OCI-LY7 (cell line): ENCODE results near the gene WNT16.

Experiments
- CTCF ChIP-seq: fragments of 200-600 bp; sonication (generic); conservative IDR thresholded peaks from 2 replicates; pipeline ENCODE4 v1.5.1; 2014; ENCODE audit warnings: mild to moderate bottlenecking, antibody characterized with exemption, low read length, moderate library complexity, mixed read lengths
- EZH2phosphoT487 ChIP-seq: fragments of 200-600 bp; sonication (generic); IDR thresholded peaks from 2 replicates; pipeline ENCODE4 v1.6.1; 2018; ENCODE audit warnings: low read depth, borderline replicate concordance, mild to moderate bottlenecking, mixed run types, antibody characterized with exemption, low read length, moderate library complexity, mixed read lengths

DNA sequence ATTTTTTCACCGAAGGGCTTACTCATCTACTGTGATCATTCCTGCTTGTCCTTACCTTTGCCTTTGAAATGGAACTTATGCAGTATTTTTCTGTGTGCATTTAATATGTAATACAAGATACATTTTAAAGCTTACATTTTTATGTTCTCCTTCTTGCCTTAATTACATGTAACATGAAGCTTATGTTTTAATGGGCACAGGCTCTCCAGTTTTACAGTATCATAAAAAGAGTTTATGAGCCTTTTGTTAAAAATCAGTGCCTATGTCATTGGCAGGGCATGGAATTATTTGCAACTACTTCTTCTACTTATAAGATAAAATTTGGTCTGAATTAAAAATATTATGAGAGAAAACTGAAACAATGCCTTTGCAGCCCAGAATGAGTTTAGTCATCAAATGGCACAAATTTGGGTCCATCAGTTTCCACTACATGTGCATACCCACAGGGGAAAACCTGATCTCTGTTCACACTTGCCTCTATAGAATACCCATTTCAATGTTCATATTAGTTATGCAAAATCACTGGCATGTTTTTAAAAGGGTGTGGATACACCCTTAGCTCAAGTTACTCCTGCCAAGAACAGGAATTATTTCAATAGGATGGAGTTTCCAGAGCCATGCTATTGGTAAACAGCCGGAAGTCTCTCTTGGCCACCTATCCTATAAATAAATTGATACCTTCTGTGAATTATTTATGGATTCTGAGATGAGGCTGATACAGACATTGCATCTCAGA, 27.9 kb upstream of the WNT16 start:
- TF ChIP-seq CTCF (no peak), EZH2phosphoT487 (no peak)
